Suppressor macrophage treated with lipopolysaccharide for 1 hour (primary cell): ENCODE measurements around the gene C4orf51.
"Not testable (repeated sequence)": the region's sequence is repeated elsewhere in the genome, so short reads cannot be mapped to it uniquely, and the experiment has no call there.

Source experiments
- DNase-seq, 3 donors: peaks; one replicate each; pipeline ENCODE4 v3.0.0-alpha.2; 2020 to 2022

C4orf51 gene

DNA sequence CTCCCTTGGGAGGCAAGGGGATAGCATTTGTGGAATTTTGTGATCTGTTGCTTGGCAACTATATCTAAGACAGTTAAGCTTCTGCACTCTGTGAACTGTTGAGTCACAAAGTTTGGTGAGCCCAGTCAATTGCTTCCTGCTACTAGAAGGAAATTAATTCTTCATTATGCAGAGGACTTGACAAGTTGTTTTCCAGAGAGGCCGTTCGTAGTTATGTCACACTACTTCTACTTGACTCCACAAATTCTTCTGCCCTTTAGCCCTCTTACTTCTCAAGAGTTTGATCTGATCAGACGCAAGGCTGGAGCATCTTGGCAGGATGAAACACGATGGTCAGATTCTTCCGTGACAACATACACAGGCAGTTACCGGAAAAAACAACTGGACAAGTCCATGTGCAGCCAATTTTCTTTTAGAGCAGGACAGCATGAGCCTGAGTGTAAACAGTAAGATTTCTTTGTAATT, at the start of gene C4orf51:
TSS of gene C4orf51 (plus strand) at position 156 of the 465 bp plus-strand sequence. CDS start at position 214, 58 bp downstream.
- no peak for DNase-seq

DNA sequence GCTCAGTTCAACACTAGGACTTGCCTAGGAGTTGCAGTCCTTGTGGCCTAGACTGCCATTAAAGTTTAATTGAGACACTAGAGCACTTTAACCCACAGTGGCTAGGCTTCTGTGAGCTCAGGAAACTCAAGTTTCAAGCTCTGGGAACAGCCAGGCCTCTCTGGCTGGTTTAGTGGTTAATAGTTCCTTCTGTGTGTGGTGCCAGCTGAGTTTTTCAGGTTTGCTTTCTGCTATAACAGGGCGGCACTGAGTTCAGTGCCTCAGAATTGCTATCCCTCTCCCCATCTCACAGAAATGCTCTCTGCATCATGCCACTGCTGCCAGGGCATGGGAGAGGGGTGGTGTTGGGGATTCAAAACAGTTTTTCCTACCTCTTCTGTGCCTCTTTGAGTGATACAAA, 44.8 kb upstream of the C4orf51 start:
- no peak for DNase-seq

DNA sequence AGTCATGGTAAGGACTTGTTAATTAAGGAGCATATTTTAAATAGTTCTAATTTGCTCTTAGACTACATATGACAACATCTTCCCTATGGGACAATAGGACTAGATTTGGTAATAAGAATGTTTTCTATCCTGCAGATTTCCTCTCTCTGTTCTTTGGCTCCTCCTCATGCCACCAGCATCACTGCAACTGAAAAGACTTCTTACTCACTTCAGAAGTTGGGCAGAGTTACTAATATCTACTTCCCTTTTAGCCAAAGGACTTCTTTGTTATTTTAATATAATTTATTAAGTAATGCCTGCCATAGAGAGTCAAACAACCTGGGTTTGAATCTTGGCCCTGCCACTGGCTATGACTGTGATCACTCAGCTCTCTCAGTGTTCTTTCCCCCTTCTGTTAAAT, 44.3 kb upstream of the C4orf51 start:
- peak in 2 of 3 donors; percentile 24 to 27 for DNase-seq

DNA sequence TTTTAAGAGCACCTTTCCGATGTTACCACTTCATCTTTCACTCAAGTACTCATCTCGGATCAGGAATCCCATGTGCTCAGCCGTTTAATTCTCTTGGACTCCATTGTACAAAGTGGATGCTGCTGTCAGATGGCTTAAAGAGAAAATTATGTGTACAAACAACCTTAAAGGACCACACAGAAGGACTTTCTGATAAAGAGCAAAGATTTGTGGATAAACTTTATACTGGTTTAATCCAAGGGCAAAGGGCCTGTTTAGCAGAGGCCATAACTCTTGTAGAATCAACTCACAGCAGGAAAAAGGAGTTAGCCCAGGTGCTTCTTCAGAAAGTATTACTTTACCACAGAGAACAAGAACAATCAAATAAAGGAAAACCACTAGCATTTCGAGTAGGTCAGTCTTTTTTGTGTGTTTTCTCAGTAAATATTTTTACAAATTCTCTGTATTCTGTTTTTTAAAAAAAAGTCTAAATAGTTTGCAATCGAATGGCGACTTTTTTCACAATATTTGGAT, 40.7 kb upstream of the C4orf51 start:
- DNase-seq = no peak

DNA sequence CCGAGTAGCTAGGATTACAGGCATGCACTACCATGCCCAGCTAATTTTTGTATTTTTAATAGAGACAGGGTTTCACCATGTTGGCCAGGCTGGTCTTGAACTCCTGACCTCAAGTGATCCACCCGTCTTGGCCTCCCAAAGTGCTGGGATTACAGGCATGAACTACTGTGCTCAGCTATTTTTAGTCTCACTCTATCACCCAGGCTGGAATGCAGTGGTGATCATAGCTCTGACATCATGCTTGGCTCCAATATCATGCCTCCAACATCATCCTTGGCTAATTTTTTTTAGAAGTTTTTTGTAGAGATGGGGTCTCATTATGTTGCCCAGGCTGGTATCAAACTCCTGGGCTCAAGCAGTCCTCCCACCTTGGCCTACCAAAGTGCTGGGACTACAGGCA, 39.7 kb upstream of the C4orf51 start:
- DNase-seq = not testable (repeated sequence)

- no peak for DNase-seq
These were observed 36.7 kb upstream of the C4orf51 start for GRCh38 chr4:145643295-145643694.

DNA sequence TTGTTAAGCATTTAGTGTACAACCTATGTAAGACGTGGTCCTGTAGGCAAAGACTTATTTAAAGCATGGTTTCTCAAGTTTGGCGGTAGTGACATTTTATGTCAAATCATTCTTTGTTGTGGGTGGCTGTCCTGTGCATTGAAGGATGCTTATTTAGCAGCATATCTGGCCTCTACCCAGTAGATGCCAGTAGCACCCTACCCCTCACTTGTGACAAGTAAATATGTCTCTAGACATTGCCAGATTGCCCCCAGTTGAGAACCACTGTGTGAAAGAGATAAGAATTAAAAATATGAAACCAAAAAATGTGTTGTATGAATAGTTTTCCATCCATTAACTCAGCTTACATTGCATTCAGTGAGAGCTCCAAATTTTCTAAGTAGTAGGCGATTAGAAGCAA, 35.2 kb upstream of the C4orf51 start:
- DNase-seq = no peak

DNA sequence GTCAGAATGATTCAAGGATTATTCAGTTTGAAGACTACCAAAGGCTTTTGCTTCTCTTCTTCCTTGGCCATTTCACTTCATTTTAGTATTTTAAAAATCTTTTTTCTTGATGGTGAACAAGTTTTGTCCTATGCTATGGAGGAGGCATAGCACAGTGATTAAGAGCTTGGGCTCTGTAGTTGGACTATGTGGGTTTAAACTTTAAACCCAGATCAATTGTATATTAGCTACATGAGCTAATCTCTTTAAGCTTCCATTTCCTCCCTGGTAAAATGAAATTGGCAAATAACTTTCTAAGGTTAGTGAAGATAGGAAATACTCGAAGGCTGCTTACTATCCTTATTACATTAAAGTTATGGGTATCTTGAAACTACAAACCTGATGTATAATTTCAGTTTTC, 23.8 kb upstream of the C4orf51 start:
- no peak for DNase-seq

DNA sequence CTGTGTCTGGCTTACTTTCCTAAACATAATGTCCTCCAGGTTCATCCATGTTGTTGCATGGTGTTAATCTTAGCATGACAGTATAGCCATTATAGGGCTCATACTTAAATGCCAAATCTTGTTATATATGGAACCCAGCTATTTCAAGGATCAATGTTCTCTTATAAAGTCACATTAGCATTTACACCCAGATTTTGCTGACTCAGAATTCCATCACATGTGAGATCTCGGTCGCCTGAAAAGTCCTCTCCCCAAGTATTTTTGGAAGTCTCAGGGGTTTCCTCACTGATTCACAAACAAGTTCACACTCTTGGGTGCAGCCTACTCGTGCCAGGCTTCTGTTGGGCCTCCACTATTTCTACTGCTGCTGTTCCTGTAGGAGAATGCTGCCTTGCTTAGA, 19.9 kb upstream of the C4orf51 start:
- no peak for DNase-seq

- DNase-seq = peak; percentile 31 to 70 (median 42)
These were observed 16.8 kb upstream of the C4orf51 start for GRCh38 chr4:145663194-145663593.

GRCh38 chr4:145665773-145666172, 14.2 kb upstream of the C4orf51 start:
- DNase-seq = peak in 2 of 3 donors; percentile 3 to 23

GRCh38 chr4:145670422-145670821, 9.5 kb upstream of the C4orf51 start:
- DNase-seq = no peak

DNA sequence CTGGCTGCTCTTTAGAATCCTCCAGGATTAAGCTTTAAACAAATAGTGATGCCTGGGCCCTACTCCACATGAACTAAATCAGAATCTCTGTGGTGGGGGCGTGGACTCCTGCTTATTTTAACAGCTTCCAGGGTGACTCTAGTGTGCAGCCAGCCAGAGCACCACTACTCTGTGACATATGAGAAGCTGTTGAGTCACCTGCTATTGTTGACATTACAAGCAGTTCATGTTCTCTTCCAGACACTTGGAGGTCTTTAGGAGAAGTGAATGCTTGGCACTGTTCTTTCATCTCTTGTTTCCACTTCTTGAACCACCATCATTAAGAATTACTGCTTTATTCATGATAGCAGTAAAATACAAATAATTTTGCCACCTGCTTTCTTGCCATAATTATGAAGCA, 426 bp upstream of the C4orf51 start:
- DNase-seq = no peak

DNA sequence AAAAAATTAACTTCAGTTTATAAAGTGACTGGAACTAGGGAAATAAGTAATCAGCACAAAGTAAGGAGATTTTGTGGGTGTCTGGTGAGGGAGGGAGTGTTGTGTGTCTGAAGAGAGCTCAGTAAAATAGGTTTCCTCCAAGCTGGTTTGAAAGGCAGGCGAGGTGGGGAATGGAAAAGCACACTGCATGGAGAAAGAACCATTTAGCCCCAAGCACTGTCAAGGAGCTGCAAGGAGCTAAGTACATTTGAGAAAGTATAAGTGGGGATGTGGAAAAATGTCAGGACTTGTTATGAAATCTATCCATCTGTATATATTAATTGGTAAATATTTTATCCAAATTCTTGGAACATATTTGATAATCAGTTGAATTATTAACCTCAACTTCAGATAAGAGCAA, 956 bp downstream of the C4orf51 start:
- DNase-seq = no peak

DNA sequence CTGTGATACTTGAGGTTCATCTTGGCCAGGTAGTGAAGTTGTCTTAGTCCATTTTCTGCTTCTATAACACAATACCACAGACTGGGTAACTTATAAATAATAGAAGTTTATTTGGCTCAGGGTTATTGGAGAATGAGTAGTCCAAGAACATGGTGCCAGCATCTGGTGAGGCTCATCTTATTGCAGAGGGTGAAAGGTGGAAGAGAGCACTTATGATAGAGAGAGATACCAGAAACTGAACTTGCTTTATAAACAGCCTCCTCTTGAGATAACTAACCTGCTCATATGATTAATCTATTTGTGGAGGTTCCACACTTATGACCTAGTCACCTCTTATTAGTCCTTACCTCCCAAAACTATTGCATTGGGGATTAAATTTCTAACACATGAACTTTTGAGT, 1.6 kb downstream of the C4orf51 start:
- no peak for DNase-seq

DNA sequence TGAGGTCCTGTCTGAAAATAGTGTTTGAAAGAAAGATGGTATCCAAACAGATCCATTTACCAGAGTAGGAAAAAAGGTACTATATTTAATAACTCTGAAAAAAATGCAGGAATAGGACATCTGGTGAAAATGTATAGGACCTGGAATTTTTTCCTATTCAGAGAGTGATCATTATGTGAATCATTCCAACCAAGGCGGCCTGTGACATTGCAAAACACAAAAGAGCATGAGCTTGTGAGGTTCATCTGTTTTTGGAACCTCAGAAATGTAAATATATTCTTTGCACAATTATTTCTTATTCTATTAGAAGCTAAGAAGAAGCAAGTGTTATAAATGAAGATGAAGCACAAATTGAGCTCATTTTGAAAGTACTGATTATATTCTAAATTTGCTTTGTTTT, 2.0 kb downstream of the C4orf51 start:
- DNase-seq = no peak

DNA sequence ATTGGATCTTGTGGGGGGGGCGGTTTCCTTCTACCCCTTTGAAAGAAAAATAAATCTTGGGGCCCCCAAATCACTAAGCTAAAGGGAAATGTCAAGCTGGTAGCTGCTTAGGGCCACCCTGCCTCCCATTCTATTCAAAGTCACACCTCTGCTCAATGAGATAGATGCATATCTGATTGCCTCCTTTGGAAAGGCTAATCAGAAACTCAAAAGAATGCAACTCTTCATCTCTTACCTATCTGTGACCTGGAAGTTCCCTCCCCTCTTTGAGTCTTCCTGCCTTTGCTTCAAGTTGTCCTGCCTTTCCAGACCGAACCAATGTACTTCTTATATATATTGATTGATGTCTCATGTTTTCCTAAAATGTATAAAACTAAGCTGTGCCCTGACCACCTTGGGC, 7.0 kb downstream of the C4orf51 start:
- no peak for DNase-seq

- no peak for DNase-seq
These were observed 10.7 kb downstream of the C4orf51 start for GRCh38 chr4:145690610-145691009.

GRCh38 chr4:145691416-145691815, 11.5 kb downstream of the C4orf51 start:
- DNase-seq = not testable (repeated sequence)

DNA sequence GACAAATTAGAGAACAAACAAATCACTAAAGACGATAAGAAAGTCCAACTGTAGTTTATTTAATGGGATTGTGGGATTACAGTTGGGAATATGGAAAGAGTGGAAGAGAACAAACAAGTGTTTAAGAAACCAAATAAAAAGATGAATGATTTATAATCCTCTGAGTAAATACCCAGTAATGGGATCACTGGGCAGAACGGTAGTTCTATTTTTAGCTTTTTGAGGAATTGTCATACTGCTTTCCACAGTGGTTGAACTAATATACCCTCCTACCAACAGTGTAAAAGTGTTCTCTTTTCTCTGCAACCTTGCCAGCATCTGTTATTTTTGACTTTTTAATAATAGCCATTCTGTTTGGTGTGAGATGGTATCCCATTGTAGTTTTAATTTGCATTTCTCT, 15.0 kb downstream of the C4orf51 start:
- no peak for DNase-seq

- no peak for DNase-seq
These were observed 17.4 kb downstream of the C4orf51 start for GRCh38 chr4:145697332-145697731.

DNA sequence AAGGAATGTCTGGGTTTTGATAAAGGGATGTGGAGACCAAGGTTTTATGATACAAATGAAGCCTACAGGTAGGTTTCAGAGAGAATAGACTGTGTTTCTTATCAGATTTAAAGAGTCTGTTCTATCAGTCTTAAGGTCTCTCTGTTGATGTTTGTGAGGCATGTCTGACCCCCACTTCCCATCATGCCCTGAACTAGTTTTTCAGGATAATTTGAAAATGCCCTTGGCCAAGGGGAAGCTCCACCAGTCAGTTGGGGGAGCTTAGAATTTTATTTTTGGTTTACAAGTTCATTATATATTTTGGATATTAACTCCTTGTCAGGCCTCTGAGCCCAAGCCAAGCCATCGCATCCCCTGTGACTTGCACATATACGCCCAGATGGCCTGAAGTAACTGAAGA, 18.6 kb downstream of the C4orf51 start:
- no peak for DNase-seq

- DNase-seq = no peak
These were observed 24.0 kb downstream of the C4orf51 start for GRCh38 chr4:145703850-145704497.

DNA sequence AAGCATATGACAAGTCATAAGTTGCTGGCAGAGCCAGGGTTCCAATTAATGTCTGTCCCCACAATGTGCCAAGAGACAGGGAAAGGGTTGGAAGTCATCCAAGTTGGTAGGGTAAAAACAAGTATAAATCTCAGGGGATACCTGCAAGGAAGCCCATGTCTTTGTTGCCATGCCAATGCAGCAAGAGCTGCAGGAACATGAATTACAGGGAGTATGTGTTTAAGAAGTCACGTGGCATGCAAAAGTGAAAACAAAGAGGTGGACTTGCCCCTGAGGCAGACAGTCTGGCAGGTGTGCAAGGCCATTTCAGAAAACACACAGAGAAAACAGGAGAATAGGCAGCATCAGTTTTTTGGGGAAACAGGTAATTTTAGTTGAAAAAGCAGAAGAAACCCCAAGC, 29.4 kb downstream of the C4orf51 start:
- DNase-seq = no peak

DNA sequence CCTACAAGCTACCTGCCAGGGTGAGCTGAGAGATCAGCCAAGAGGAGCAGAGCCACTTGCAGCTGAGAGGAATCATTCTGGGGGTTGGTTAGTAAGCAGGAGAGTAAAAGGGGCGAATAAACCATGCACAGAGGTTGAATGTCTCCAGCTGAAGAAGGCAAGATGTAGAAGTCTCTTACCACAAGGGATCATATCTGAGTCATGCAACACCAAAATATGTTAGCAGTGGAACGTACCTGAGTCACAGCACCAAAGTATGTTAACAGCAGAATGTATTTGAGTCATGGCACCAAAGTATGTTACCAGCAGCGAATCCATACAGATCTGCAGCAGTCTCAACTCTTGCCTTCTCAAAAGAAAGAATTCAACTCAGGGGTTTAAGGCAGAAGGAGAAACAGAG, 29.9 kb downstream of the C4orf51 start:
- no peak for DNase-seq
